NOMO-1 (cell line): ENCODE measurements around the gene TMCC3.
"Not testable (repeated sequence)": the region's sequence is repeated elsewhere in the genome, so short reads cannot be mapped to it uniquely, and the experiment has no call there.

ENCODE experiments used
- DNase-seq, 2 experiments: peaks; one replicate each; lab custom pipeline; 2025; ENCODE audit not compliant: unreplicated experiment in 2 of 2; lab: John Stamatoyannopoulos, UW

TMCC3 gene

GRCh38 chr12:94606810-94607209 is 43.5 kb downstream of the TMCC3 start:
- DNase-seq, result not testable (repeated sequence)

GRCh38 chr12:94604366-94604698 is 46.0 kb downstream of the TMCC3 start:
- DNase-seq, result no peak

- peak in 1 of 2 experiments; percentile 4 for DNase-seq
Observed at GRCh38 chr12:94603434-94604365, 46.7 kb downstream of the TMCC3 start.

- DNase-seq, result no peak
Observed at GRCh38 chr12:94602024-94602423, 48.3 kb downstream of the TMCC3 start.

- DNase-seq, result not testable (repeated sequence)
Observed at GRCh38 chr12:94601307-94601706, 49.0 kb downstream of the TMCC3 start.

GRCh38 chr12:94599189-94599588 is 51.2 kb downstream of the TMCC3 start:
- no peak for DNase-seq

GRCh38 chr12:94597268-94597667 is 53.1 kb downstream of the TMCC3 start:
- no peak for DNase-seq

GRCh38 chr12:94596596-94596995 is 53.8 kb downstream of the TMCC3 start:
- no peak for DNase-seq

GRCh38 chr12:94595152-94595551 is 55.2 kb downstream of the TMCC3 start:
- no peak for DNase-seq

- no peak for DNase-seq
Observed at GRCh38 chr12:94594443-94594825, 55.9 kb downstream of the TMCC3 start.

GRCh38 chr12:94593822-94594442 is 56.4 kb downstream of the TMCC3 start:
- DNase-seq, result peak in 1 of 2 experiments; percentile 0

GRCh38 chr12:94592723-94593122 is 57.6 kb downstream of the TMCC3 start:
- DNase-seq, result not testable (repeated sequence)

- DNase-seq, result no peak
Observed at GRCh38 chr12:94592080-94592479, 58.3 kb downstream of the TMCC3 start.

GRCh38 chr12:94590428-94590827 is 59.9 kb downstream of the TMCC3 start:
- DNase-seq, result no peak

GRCh38 chr12:94589591-94590001 is 60.8 kb downstream of the TMCC3 start:
- DNase-seq, result no peak

- DNase-seq, result no peak
Observed at GRCh38 chr12:94588346-94588745, 62.0 kb downstream of the TMCC3 start.

- no peak for DNase-seq
Observed at GRCh38 chr12:94587266-94588241, 62.8 kb downstream of the TMCC3 start.

- no peak for DNase-seq
Observed at GRCh38 chr12:94586589-94587259, 63.6 kb downstream of the TMCC3 start.

- no peak for DNase-seq
Observed at GRCh38 chr12:94585626-94586025, 64.7 kb downstream of the TMCC3 start.

GRCh38 chr12:94584377-94584776 is 66.0 kb downstream of the TMCC3 start:
- no peak for DNase-seq
